Omental fat pad (tissue), 4 donors: ENCODE data around the gene METTL14. TPM values are rescaled to one million over a fixed set of nuclear protein-coding genes. Genes with fewer than 3 reads are reported as not detected.

ENCODE experiments used
- ATAC-seq: fragments of 150-250 bp; one replicate; pipeline ENCODE4 v1.9.1; 2016; ENCODE audit warnings: mild to moderate bottlenecking, moderate library complexity; ENCODE audit not compliant: low FRiP score
- DNase-seq: peaks from one replicate; pipeline ENCODE4 v3.0.0-alpha.2; 2019; ENCODE audit warnings: low spot score
- CTCF ChIP-seq, 3 donors: fragments of 450-650 bp; IDR thresholded peaks; one replicate each; pipeline ENCODE4 v1.5.1; 2016 to 2017; ENCODE audit warnings: antibody characterized with exemption in 3 of 3, mild to moderate bottlenecking in 3 of 3, moderate library complexity in 2 of 3
- total RNA-seq, 4 donors: library from RNA; depleted of rRNA; stranded (reverse); fragments of >200 nt; gene quantifications; one replicate each; pipeline ENCODE4 v1.1.0, GENCODE V29; 2016

METTL14 gene
- total RNA-seq, 4 donors from 2014 or later = 24.4 to 67.8 (median 31.7) TPM

- no peak for TF ChIP-seq CTCF (IDR thresholded peaks at IDR 0.05)
- ATAC-seq (no peak), DNase-seq (no peak)
Measured at GRCh38 chr4:118745357-118745756, 60.2 kb downstream of the METTL14 start.

GRCh38 chr4:118746251-118746919 is 61.2 kb downstream of the METTL14 start:
- no peak for TF ChIP-seq CTCF (IDR thresholded peaks at IDR 0.05)
- no peak for DNase-seq
- ATAC-seq = no peak

- DNase-seq = no peak
- no peak for TF ChIP-seq CTCF (IDR thresholded peaks at IDR 0.05)
- ATAC-seq = no peak
Measured at GRCh38 chr4:118749347-118749988, 64.3 kb downstream of the METTL14 start.

GRCh38 chr4:118751629-118752323 is 66.6 kb downstream of the METTL14 start:
- no peak for ATAC-seq
- DNase-seq = no peak
- TF ChIP-seq CTCF (IDR thresholded peaks at IDR 0.05) = no peak

- TF ChIP-seq CTCF (IDR thresholded peaks at IDR 0.05) = no peak
- ATAC-seq (no peak), DNase-seq (no peak)
Measured at GRCh38 chr4:118752551-118752950, 67.4 kb downstream of the METTL14 start.

GRCh38 chr4:118753096-118753495 is 67.9 kb downstream of the METTL14 start:
- ATAC-seq (no peak), DNase-seq (no peak)

More at GRCh38 chr4:118753096-118753495, 67.9 kb downstream of the METTL14 start:
- TF ChIP-seq CTCF (IDR thresholded peaks at IDR 0.05) = no peak
